HG03378 (cell line): ENCODE data around the gene LHX4.

Experiments used
- ATAC-seq: cut with Tn5 transposase; IDR thresholded peaks from one replicate; pipeline ENCODE4 v1.9.1; 2021; ENCODE audit warnings: mild to moderate bottlenecking, moderate library complexity; ENCODE audit not compliant: unreplicated experiment

LHX4 gene

DNA sequence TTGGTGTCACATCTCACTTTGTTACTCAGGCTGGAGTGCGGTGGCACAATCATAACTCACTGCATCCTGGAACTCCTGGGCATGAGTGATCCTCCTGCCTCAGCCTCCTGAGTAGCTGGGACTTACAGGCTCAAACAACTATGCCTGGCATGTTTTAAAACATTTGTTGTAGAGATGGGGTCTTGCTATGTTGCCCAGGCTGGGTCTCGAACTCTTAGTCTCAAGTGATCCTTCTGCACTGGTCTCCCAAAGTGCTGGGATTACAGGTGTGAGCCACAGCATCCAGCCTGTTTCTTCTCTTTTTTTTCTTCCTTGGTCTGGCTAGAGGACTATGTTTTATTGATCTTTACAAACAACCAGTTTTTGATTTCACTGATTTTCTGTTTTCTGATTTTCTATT lies 64.6 kb downstream of the LHX4 start:
- ATAC-seq, result no peak

GRCh38 chr1:180295999-180296398 lies 65.9 kb downstream of the LHX4 start:
- no peak for ATAC-seq

- ATAC-seq, result no peak
Measured at GRCh38 chr1:180299479-180300221, 69.6 kb downstream of the LHX4 start.

- no peak for ATAC-seq
Measured at GRCh38 chr1:180301135-180301742, 71.2 kb downstream of the LHX4 start.

- ATAC-seq, result no peak
Measured at GRCh38 chr1:180309338-180309737, 79.3 kb downstream of the LHX4 start.

- no peak for ATAC-seq
Measured at GRCh38 chr1:180310095-180310494, 80.0 kb downstream of the LHX4 start.

DNA sequence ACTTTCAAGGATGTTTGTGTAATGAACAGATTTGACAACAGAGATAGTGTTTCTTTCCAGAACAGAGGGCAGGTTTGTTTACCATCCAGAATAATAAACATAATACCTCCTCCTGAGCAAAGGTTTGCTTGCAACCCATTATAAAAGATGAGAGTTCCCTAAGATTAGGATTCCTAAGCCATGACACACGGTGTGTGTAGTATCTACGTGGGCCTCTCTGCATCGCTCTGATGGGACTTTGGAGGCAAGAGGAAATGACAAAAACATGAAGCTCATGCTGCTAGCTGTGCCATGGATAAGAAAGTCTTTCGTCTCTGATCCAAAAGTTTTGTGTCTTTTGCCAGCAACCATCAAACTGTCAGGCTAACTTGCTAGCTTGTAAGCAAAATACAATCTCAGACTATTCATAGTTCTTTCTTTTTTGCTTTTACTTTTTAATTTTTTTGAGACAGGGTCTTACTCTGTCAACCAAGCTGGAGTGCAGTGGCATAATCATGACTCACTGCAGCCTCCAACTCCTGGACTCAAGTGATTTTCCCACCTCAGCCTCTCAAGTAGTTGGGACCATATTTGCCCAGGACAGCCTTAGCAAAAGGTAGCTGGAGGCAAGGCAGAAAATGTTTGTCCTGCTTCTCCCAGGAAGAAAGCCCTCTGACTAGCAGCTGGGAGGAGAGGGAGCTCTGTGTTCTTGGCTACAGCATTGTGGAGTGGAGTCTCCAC lies 81.1 kb downstream of the LHX4 start:
- ATAC-seq, result no peak

- ATAC-seq, result no peak
Measured at GRCh38 chr1:180312926-180313325, 82.9 kb downstream of the LHX4 start.

GRCh38 chr1:180327089-180327488 lies 97.0 kb downstream of the LHX4 start:
- no peak for ATAC-seq
